GM18517 (cell line): ENCODE results near the gene DYNC2H1.

Source experiments
- ATAC-seq: cut with Tn5 transposase; IDR thresholded peaks from one replicate; pipeline ENCODE4 v1.9.1; 2021; ENCODE audit warnings: mild to moderate bottlenecking, moderate library complexity; ENCODE audit not compliant: unreplicated experiment

Gene DYNC2H1, protein sequence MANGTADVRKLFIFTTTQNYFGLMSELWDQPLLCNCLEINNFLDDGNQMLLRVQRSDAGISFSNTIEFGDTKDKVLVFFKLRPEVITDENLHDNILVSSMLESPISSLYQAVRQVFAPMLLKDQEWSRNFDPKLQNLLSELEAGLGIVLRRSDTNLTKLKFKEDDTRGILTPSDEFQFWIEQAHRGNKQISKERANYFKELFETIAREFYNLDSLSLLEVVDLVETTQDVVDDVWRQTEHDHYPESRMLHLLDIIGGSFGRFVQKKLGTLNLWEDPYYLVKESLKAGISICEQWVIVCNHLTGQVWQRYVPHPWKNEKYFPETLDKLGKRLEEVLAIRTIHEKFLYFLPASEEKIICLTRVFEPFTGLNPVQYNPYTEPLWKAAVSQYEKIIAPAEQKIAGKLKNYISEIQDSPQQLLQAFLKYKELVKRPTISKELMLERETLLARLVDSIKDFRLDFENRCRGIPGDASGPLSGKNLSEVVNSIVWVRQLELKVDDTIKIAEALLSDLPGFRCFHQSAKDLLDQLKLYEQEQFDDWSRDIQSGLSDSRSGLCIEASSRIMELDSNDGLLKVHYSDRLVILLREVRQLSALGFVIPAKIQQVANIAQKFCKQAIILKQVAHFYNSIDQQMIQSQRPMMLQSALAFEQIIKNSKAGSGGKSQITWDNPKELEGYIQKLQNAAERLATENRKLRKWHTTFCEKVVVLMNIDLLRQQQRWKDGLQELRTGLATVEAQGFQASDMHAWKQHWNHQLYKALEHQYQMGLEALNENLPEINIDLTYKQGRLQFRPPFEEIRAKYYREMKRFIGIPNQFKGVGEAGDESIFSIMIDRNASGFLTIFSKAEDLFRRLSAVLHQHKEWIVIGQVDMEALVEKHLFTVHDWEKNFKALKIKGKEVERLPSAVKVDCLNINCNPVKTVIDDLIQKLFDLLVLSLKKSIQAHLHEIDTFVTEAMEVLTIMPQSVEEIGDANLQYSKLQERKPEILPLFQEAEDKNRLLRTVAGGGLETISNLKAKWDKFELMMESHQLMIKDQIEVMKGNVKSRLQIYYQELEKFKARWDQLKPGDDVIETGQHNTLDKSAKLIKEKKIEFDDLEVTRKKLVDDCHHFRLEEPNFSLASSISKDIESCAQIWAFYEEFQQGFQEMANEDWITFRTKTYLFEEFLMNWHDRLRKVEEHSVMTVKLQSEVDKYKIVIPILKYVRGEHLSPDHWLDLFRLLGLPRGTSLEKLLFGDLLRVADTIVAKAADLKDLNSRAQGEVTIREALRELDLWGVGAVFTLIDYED (N-terminal part only)

DNA sequence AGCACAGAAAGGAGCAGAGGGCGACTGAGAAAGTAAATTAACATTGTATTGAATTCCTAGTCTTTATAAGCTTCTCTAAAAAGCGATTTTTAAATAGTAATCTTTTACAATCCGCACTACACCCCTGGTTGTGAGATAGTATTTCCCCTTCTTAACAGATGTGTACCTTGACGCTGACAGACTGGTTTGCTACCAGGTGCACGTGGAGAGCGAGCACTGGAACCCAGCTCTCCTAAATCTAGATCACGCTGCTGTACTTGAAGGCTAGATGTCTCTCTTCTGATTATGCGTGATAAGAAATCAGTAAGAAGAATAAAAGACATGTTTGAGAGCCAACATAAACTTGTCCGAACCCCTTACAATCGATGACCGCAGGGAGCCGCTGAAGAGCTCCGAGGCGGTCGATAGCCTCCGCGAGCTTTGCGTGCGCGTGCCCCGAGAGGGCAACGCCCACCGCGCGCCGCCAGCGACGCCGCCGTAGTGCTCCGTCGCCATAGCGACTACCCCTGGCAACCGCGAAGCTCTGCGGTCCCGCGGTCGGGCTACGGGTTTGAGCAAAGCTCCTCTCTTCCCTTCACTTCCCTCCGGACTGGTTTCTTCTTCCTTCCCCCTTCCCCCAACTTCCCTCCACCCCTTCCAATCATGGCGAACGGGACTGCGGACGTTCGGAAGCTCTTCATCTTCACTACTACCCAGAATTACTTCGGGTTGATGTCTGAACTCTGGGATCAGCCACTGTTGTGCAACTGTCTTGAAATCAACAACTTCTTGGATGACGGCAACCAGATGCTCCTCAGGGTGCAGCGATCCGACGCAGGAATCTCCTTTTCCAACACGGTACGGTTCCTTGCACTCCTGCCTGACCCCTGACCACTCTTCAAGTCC is at the start of gene DYNC2H1:
DYNC2H1 (plus strand) TSS at position 494 of the 885 bp plus-strand sequence; CDS start at position 643, 149 bp downstream.
- peak; percentile 97 for ATAC-seq

DNA sequence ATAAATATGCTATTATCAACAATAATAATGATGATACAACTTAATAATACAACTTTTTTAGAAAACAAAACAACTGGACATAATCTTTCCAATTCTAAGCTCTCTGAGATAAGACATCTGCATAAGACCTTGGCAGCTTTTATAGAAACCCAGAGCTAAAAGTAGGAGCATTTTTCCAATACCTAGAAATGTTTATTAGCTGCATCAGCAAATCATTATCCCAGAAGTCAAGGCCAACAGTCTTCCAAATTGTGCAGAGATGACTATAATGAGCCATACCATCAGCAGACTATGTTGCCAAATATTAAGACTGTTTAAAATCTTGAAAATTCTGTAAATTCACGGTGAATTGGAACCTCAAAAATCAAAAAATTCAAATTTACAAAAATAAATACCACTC is 47.6 kb upstream of the DYNC2H1 start:
- ATAC-seq: no peak

DNA sequence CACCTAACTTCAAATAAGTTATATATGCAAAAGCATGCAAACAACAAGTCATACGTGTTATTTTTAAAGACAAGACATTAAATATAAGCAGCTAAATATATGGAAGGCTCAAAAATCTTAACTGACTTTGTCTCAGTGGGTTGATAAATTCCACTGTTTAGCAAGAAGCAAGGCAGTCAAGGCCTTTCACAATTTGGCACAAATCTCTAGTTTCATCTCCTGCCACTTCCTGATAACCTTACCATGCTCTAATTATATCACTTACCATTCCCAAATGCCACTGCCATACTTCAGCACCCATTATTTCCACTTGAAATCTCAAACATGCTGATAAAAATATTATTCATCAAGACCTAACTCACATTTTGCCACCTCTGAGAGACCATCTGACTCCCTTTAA is 42.1 kb upstream of the DYNC2H1 start:
- no peak for ATAC-seq

DNA sequence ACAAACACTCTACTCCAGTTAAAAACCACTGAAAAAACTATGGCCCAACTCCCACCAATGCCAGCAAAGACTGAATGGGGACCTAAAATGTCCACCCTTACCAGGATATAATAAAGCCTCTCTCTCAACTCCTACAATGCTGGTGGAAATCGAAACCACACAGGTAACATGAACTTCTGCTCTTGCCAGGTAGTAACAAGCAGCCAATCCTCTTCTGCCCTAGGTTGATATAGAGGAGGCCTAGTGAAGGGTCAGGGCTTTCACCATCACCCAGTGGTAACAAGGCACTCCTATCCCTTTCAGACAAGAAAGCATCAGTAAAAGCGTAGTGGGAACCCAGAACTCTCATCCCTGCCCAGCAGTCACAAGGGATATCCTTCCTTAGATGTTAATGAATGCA is 39.9 kb upstream of the DYNC2H1 start:
- ATAC-seq: no peak

DNA sequence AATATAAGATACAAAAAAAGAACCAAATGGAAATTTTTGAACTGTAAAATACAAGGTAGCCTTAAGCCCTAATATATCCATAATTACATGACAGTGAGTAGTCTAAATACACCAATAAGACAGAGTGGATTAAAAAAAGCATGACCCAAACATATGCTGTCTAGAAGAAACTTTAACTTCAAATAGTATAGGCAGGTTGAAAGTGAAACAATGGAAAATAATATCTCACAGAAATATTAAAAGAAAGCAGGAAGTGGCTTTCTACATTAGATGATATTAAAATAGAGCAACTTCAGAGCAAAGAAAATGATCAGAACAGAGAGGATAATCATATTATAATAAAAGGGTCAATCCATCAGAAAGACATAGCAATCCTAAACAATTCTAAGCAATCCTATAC is 39.1 kb upstream of the DYNC2H1 start:
- ATAC-seq: peak; percentile 35

DNA sequence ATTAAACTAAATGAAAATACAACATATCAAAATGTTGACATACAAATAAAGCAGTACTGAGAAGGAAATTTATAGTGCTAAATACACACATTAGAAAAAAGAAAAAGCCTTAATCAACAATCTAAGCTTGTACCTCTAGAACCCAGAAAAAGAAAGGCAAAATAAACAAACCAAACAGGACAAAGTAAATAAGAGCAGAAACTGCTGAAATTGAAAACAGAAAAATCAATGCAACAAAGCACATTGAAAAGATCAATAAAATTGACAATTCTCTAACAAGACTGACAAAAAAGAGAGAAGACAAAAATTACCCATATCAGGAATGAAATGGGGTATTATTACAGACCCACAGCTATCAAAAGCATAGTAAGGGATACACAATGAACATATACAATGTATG is 38.2 kb upstream of the DYNC2H1 start:
- no peak for ATAC-seq

DNA sequence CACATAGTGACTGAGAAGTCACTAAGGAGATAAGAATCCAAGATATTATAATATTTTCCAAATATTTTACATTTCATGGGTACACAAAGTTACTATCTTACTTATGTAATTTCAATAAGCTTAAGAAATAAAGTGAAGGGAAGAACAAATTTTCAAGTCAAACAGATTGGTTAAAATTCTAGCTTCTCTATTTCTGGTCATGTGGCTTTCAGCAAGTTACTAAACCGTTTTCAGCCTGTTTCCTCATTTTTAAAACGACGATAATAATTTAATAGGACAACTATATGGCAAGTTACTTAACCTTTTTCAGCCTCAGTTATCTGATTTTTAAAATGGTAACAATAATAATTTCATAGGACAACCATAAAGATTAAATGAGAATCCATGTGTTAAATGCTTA is 32.9 kb upstream of the DYNC2H1 start:
- no peak for ATAC-seq

DNA sequence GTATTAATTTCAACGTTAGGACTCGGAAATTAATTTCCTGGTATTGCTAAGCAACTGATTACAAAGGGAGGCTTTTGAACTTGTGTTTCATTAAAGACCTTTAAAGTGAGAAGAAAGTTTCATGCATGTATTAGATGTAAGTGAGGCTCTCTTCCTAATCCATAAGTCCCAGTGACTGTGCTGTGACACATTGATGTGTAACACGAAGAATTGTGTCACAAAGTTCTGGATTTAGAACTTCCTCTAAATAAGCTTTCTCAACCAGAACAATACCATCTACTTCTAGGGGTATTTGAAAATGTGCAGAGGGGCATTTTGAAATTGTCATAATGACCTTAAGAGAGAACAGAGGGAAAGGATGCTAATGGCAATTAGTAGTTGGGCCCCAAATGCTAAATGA is 31.7 kb upstream of the DYNC2H1 start:
- ATAC-seq: no peak

DNA sequence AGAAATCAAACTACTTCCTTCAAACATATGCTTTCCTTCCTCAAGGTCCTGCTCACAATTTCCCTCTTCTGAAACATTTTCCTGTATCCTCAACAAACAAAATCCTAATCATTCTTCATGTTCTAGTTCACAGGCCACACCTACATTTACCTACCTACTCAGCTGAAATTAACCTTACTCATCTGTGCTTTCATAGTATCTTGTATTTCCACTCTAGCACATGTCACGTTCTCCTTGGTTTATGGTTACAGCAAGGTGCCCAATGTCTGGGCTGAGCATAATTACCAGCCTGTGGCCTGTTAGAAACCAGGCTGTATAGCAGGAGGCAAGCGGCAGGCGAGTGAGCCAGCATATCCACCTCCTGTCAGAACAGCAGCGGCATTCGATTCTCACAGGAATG is 30.5 kb upstream of the DYNC2H1 start:
- no peak for ATAC-seq

DNA sequence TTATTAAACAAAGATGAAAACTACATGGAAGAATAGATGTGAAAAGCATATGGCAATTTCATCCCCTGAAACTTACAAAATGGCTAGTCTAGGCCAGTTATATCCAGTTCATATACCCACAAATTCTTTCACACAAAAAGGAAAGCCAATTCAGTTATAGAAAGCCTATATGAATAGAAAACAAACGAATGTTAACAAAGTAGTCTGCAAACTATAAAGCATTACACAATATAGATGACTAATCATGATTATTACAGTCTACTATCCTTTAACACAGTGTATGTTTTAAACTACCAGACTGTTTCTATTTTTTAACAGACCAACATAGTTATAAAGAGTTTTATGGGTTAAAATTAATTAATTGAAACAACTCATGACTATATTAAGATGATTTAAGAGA is 29.4 kb upstream of the DYNC2H1 start:
- no peak for ATAC-seq

DNA sequence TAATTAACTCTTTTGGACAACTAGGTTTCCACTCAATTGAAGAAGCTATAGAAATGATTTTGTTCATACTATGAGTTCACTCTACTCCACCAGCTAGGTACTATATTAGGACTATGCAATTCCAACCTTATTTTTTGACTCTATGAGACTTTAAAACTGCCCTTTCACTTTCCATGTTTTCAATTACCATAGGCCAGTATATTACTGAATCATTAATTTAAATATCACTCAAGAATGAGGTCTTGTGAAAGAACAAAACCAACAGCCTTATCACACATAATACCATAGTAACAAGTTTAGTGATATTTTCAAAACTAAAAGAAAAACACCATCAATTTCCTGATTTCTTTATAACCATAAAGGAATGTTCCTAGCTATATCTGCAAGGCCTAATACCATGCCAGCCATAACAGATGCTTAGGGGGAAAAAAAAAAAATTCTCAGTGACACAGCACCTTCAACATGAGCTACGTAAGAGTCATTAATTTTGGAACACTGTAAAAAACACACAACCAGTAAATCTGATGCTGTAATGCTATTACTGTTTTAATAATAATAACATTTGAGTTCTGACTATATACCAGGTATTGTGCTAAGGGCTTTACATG is 23.4 kb upstream of the DYNC2H1 start:
- ATAC-seq: no peak

DNA sequence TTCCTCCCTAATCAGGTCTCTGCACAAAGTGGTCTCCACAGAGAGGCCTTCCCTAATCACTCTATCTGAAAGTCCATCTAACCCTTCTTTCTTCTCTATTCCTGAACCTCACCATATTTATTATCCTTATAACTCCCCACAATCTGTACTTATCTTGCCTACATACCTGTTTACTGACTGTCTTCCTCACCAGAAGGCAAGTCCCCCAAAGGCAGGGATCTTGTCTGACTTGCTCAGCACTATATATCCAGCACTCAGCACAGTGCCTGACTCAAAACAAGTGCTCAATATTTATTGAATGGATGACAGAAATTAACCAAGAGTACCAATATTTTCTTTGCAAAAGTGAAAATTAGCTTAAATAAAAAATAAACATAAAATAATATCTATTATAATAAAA is 22.8 kb upstream of the DYNC2H1 start:
- no peak for ATAC-seq

DNA sequence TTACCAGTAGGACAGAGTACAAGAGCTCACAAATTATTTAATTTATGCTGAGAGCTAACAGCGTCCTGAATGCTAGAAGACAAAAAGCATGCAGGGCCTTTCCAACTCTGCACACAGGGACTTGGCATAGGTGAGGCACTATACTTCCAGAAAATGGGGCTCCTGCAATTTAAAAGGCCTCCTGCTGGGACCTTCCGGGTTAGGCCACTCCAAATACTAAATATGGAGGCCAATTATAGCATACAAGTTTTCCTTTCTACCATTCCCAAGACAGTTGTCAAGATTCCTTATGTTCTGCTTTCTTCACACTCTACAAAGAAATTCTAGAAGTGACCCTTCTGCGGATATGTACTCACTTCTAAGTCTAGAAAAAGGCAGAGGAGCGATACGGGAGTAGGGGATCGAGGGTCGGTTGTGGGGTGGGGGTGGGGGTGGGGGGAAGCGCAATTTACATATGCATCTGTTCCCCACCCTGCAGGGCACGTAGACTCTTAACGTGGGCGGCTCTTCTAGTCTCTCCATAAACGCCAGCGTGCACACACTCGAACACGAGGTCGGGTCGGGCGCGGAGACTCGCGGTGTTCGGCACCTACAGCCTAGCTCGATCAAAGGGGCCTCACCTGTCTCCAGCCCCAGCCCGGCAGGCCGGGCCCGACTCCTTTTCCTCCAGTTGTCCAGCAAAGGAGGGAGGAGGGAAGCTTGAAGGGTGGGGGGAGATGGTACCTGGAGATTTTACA is 18.0 kb upstream of the DYNC2H1 start:
- peak; percentile 9 for ATAC-seq

DNA sequence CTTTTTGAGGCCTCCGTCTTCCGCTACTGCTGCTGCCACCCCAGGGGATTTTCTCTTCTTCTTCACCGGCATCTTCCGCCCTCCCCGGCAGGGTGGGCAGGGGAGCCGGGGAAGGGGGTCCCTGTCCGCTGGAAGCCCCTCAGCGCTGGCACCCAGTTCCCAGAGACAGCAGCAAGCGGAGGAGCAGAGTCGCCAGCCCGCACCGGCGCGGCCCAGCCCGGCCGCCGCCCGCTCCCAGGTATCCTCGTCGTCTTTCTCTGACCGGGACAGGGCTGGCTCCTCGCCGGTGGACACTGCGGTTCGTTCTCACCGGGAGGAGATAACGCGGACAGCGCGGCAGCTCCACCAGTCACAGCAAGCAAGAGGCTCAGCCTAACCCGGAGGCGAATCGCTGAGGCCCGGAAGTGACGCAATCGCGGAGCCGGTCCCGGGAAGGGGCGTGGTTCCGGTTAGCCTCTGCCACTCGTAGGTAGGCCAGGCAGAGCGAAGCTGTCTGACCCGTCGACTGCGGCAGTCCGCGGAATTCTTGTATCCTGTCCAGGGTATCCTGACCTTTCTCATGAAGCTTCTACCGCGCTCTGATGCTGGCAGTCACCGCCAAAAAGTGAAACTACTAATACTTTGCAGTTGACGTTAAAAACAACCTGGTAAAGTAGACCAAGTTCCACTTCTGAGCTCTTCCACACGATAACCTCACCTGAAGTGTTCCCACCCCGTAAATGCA is 17.3 kb upstream of the DYNC2H1 start, which contains the start of gene DCUN1D5:
DCUN1D5 (minus strand) TSS at position 360 of the 724 bp plus-strand sequence; CDS start at position 72, 288 bp downstream.
- ATAC-seq: peak; percentile 99

DNA sequence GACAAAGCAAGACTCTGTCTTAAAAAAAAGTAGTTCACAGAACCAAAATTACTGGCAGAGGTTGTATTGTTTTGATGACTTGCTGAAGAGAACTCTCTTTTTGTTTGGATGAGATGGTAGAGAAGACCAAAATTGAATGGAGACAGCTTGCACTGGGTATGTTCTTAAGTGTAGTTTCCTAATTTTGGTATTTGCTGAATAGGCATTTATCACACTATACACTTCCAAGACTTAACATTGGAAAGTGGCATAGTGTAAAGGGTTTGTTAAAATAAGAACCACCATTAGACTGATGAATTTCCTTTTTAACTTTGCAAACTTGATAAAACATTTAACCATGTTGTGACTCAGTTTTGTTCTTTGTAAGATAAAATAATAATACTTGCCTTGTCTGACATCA is 11.9 kb upstream of the DYNC2H1 start:
- ATAC-seq: no peak

DNA sequence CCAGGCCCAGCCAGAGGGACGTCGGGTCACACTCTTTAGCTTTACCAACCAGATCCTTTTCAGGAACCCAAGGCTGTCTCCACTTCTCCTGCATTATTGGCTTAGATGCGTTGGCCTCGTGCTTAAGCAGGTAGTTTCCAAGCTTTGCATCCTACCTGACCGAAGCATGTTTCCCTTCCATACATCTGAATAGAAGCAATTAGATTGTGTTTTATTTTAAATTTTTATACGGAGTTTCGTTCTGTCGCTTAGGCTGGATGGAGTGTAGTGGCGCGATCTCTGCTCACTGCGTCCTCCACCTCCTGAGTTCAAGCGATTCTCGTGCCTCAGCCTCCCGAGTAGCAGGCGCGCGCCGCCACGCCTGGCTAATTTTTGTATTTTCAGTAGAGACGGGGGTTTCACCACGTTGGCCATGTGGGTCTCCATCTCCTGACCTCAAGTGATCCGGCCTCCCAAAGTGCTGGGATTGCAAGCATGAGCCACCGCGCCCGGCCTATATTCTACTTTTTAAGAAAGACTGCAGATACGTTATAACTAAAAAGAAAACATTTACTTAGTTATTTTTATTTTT is 677 bp downstream of the DYNC2H1 start:
- ATAC-seq: peak; percentile 17

DNA sequence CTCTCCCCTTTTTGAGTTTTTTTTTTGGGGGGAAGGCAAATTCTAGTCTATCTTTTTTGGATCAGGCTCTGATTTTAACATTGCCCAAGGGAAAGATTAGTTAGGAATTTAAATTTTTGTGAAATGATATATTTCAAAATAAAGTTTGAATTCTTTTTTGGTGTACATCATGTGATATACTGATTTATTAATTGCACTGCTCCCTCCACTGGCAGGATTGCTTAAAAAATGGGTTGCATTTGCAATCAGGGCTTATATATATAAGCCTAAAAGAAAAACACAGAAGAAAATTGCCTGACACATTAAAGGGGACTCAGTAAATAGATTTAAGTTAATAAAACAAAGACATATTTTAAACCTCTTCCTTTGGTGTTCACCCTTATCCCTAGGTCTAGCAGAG is 1.2 kb downstream of the DYNC2H1 start:
- ATAC-seq: no peak

DNA sequence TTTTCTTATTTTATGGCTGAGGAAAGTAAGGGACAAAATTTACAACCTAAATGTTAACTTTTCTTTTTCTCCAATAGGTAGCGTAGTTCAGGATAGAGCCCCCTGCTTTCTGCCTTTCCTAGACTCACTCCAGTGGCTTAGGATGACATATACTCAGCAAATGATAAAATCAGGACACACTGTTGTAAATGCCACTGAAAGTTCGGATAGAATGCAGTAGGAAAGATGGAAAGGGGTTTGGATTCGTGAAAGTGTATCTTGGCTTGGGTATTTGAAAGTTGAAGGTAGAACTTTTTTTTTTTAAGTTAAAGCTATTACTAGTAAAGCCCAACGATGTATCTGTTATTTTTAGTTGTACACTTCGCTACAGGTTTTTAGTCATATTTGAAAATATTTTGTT is 2.2 kb downstream of the DYNC2H1 start:
- no peak for ATAC-seq
